Daoy (cell line): ENCODE data around the gene APH1A. TPM values are rescaled to one million over a fixed set of nuclear protein-coding genes. Genes with fewer than 3 reads are reported as not detected.
"Not testable (repeated sequence)": the region's sequence is repeated elsewhere in the genome, so short reads cannot be mapped to it uniquely, and the experiment has no call there.

Experiments used
- DNase-seq: peaks from one replicate; pipeline ENCODE4 v3.0.0-alpha.2; 2015; ENCODE audit warnings: low read depth
- total RNA-seq: library from RNA; depleted of rRNA; stranded (reverse); fragments of >200 nt; shearing (Covaris generic); gene quantifications from 2 replicates; pipeline ENCODE4 v1.2.3, GENCODE V29; 2014; rRNA removed

The APH1A gene
- total RNA-seq, 1 experiment from 2014 or later: 125 TPM

- DNase-seq: no peak
Measured at GRCh38 chr1:150233359-150234308, 35.2 kb downstream of the APH1A start.

- not testable (repeated sequence) for DNase-seq
Measured at GRCh38 chr1:150232921-150233320, 35.9 kb downstream of the APH1A start.

- DNase-seq: not testable (repeated sequence)
Measured at GRCh38 chr1:150228246-150228645, 40.6 kb downstream of the APH1A start.

- no peak for DNase-seq
Measured at GRCh38 chr1:150227228-150227627, 41.6 kb downstream of the APH1A start.

GRCh38 chr1:150226486-150226885, 42.3 kb downstream of the APH1A start:
- DNase-seq: no peak

- DNase-seq: no peak
Measured at GRCh38 chr1:150225546-150225945, 43.3 kb downstream of the APH1A start.

GRCh38 chr1:150224983-150225382, 43.8 kb downstream of the APH1A start:
- no peak for DNase-seq

- no peak for DNase-seq
Measured at GRCh38 chr1:150221552-150221951, 47.3 kb downstream of the APH1A start.

- DNase-seq: not testable (repeated sequence)
Measured at GRCh38 chr1:150215855-150216254, 53.0 kb downstream of the APH1A start.

Other genes starting within 250 kb of the APH1A start
- 48.5 and 53.0 TPM in 2 replicates for gene VPS45, start 201.2 kb downstream of the APH1A start, total RNA-seq
- 66.9 and 75.8 TPM in 2 replicates for gene PLEKHO1, start 119.1 kb downstream of the APH1A start, total RNA-seq
- gene ANP32E, start 32.9 kb downstream of the APH1A start, total RNA-seq: 105 and 118 TPM in 2 replicates
- gene CA14, start 11.2 kb downstream of the APH1A start, total RNA-seq: not detected in 2 replicates
- gene C1orf54, start 3.8 kb upstream of the APH1A start, total RNA-seq: 0.40 and 1.5 TPM in 2 replicates
- not detected in 2 replicates for gene CIART, start 13.5 kb upstream of the APH1A start, total RNA-seq
- 77.0 and 92.7 TPM in 2 replicates for gene MRPS21, start 24.8 kb upstream of the APH1A start, total RNA-seq
- gene PRPF3, start 52.5 kb upstream of the APH1A start, total RNA-seq: 58.7 and 72.8 TPM in 2 replicates
- 8.5 and 9.2 TPM in 2 replicates for gene RPRD2, start 95.1 kb upstream of the APH1A start, total RNA-seq
- gene TARS2, start 218.4 kb upstream of the APH1A start, total RNA-seq: 17.8 and 21.8 TPM in 2 replicates
- gene ECM1, start 239.1 kb upstream of the APH1A start, total RNA-seq: 13.8 and 15.4 TPM in 2 replicates
- gene FALEC, start 246.7 kb upstream of the APH1A start, total RNA-seq: not detected in 2 replicates